Measurements from ENCODE around the gene KIF3A.

KIF3A gene

GRCh38 chr5:132661231-132662003 lies 75.9 kb downstream of the KIF3A start:
- Histone ChIP-seq H3K4me1 (ENCODE audit: control insufficient read depth, insufficient read depth, low read length) (peaks cover 3% of the 10 kb centered on the region), H3K9ac (ENCODE audit: low read length in 2 of 2) (no peak overlapping the region), H3K36me3 (ENCODE audit: control insufficient read depth in 2 of 2, insufficient read depth in 2 of 2, low read length in 2 of 2) (no peaks in the 10 kb centered on the region), H3K27ac (ENCODE audit: low read length) (no peak overlapping the region), H3K9me3 (ENCODE audit: control insufficient read depth in 2 of 2, low read length in 2 of 2) (no peaks in the 10 kb centered on the region), H3K4me3 (ENCODE audit: low read length in 2 of 2) (no peak overlapping the region), H3K27me3 (ENCODE audit: control insufficient read depth in 1 of 2, insufficient read depth in 2 of 2, low read length in 2 of 2) (peaks cover 8 to 12% of the 10 kb centered on the region in 2 donors)

GRCh38 chr5:132659598-132660493 lies 77.5 kb downstream of the KIF3A start:
- Histone ChIP-seq H3K4me1 (ENCODE audit: control insufficient read depth, insufficient read depth, low read length) (peaks cover 12% of the 10 kb centered on the region), H3K4me3 (ENCODE audit: low read length in 2 of 2) (no peak overlapping the region), H3K27me3 (ENCODE audit: control insufficient read depth in 1 of 2, insufficient read depth in 2 of 2, low read length in 2 of 2) (peaks cover 18 to 19% of the 10 kb centered on the region in 2 donors), H3K27ac (ENCODE audit: low read length) (no peak overlapping the region), H3K9ac (ENCODE audit: low read length in 2 of 2) (no peak overlapping the region), H3K9me3 (ENCODE audit: control insufficient read depth in 2 of 2, low read length in 2 of 2) (no peaks in the 10 kb centered on the region), H3K36me3 (ENCODE audit: control insufficient read depth in 2 of 2, insufficient read depth in 2 of 2, low read length in 2 of 2) (no peaks in the 10 kb centered on the region)

- H3K4me1 ChIP-seq (ENCODE audit: control insufficient read depth, insufficient read depth, low read length): peaks cover 12% of the 10 kb centered on the region
- no peaks in the 10 kb centered on the region for H3K36me3 ChIP-seq (ENCODE audit: control insufficient read depth in 2 of 2, insufficient read depth in 2 of 2, low read length in 2 of 2)
- no peak overlapping the region for H3K9ac ChIP-seq (ENCODE audit: low read length in 2 of 2)
- H3K9me3 ChIP-seq (ENCODE audit: control insufficient read depth in 2 of 2, low read length in 2 of 2): no peaks in the 10 kb centered on the region
- peaks cover 22 to 29% of the 10 kb centered on the region in 2 donors for H3K27me3 ChIP-seq (ENCODE audit: control insufficient read depth in 1 of 2, insufficient read depth in 2 of 2, low read length in 2 of 2)
- no peak overlapping the region for H3K27ac ChIP-seq (ENCODE audit: low read length)
- no peak overlapping the region for H3K4me3 ChIP-seq (ENCODE audit: low read length in 2 of 2)
Measured at GRCh38 chr5:132658381-132659302, 78.7 kb downstream of the KIF3A start.

GRCh38 chr5:132657676-132658380 lies 79.5 kb downstream of the KIF3A start, which contains the start of gene IL13:
Gene IL13 (plus strand): TSS chr5:132658173. CDS start chr5:132658187, 14 bp downstream.
- no peak within 1 kb of the TSS for H3K9ac ChIP-seq (ENCODE audit: low read length in 2 of 2)
- no peaks in the 10 kb centered on the region for H3K9me3 ChIP-seq (ENCODE audit: control insufficient read depth in 2 of 2, low read length in 2 of 2)
- H3K4me1 ChIP-seq (ENCODE audit: control insufficient read depth, insufficient read depth, low read length): peaks cover 12% of the 10 kb centered on the region
- peaks cover 24 to 29% of the 10 kb centered on the region in 2 donors for H3K27me3 ChIP-seq (ENCODE audit: control insufficient read depth in 1 of 2, insufficient read depth in 2 of 2, low read length in 2 of 2)
- no peaks in the 10 kb centered on the region for H3K36me3 ChIP-seq (ENCODE audit: control insufficient read depth in 2 of 2, insufficient read depth in 2 of 2, low read length in 2 of 2)
- no peak within 1 kb of the TSS for H3K4me3 ChIP-seq (ENCODE audit: low read length in 2 of 2)
- H3K27ac ChIP-seq (ENCODE audit: low read length): no peak within 1 kb of the TSS

- Histone ChIP-seq H3K9ac (ENCODE audit: low read length in 2 of 2) (no peak overlapping the region), H3K27ac (ENCODE audit: low read length) (no peak overlapping the region), H3K4me3 (ENCODE audit: low read length in 2 of 2) (peak overlapping the region; percentile 63 to 65), H3K27me3 (ENCODE audit: control insufficient read depth in 1 of 2, insufficient read depth in 2 of 2, low read length in 2 of 2) (peaks cover 24 to 29% of the 10 kb centered on the region in 2 donors), H3K9me3 (ENCODE audit: control insufficient read depth in 2 of 2, low read length in 2 of 2) (no peaks in the 10 kb centered on the region), H3K4me1 (ENCODE audit: control insufficient read depth, insufficient read depth, low read length) (peaks cover 12% of the 10 kb centered on the region), H3K36me3 (ENCODE audit: control insufficient read depth in 2 of 2, insufficient read depth in 2 of 2, low read length in 2 of 2) (no peaks in the 10 kb centered on the region)
Measured at GRCh38 chr5:132656774-132657355, 80.5 kb downstream of the KIF3A start.

GRCh38 chr5:132655821-132656773 lies 81.2 kb downstream of the KIF3A start:
- Histone ChIP-seq H3K36me3 (ENCODE audit: control insufficient read depth in 2 of 2, insufficient read depth in 2 of 2, low read length in 2 of 2) (no peaks in the 10 kb centered on the region), H3K27me3 (ENCODE audit: control insufficient read depth in 1 of 2, insufficient read depth in 2 of 2, low read length in 2 of 2) (peaks cover 24 to 29% of the 10 kb centered on the region in 2 donors), H3K9ac (ENCODE audit: low read length in 2 of 2) (no peak overlapping the region), H3K4me3 (ENCODE audit: low read length in 2 of 2) (peak overlapping the region; percentile 63 to 65), H3K27ac (ENCODE audit: low read length) (no peak overlapping the region), H3K9me3 (ENCODE audit: control insufficient read depth in 2 of 2, low read length in 2 of 2) (no peaks in the 10 kb centered on the region), H3K4me1 (ENCODE audit: control insufficient read depth, insufficient read depth, low read length) (peaks cover 12% of the 10 kb centered on the region)

- Histone ChIP-seq H3K27me3 (ENCODE audit: control insufficient read depth in 1 of 2, insufficient read depth in 2 of 2, low read length in 2 of 2) (peaks cover 24 to 29% of the 10 kb centered on the region in 2 donors), H3K9me3 (ENCODE audit: control insufficient read depth in 2 of 2, low read length in 2 of 2) (no peaks in the 10 kb centered on the region), H3K36me3 (ENCODE audit: control insufficient read depth in 2 of 2, insufficient read depth in 2 of 2, low read length in 2 of 2) (no peaks in the 10 kb centered on the region), H3K4me1 (ENCODE audit: control insufficient read depth, insufficient read depth, low read length) (peaks cover 12% of the 10 kb centered on the region), H3K4me3 (ENCODE audit: low read length in 2 of 2) (no peak overlapping the region), H3K27ac (ENCODE audit: low read length) (no peak overlapping the region), H3K9ac (ENCODE audit: low read length in 2 of 2) (no peak overlapping the region)
Measured at GRCh38 chr5:132653716-132654115, 83.6 kb downstream of the KIF3A start.

- Histone ChIP-seq H3K36me3 (ENCODE audit: control insufficient read depth in 2 of 2, insufficient read depth in 2 of 2, low read length in 2 of 2) (no peaks in the 10 kb centered on the region), H3K9ac (ENCODE audit: low read length in 2 of 2) (no peak overlapping the region), H3K9me3 (ENCODE audit: control insufficient read depth in 2 of 2, low read length in 2 of 2) (no peaks in the 10 kb centered on the region), H3K27ac (ENCODE audit: low read length) (no peak overlapping the region), H3K27me3 (ENCODE audit: control insufficient read depth in 1 of 2, insufficient read depth in 2 of 2, low read length in 2 of 2) (peaks cover 17 to 26% of the 10 kb centered on the region in 2 donors), H3K4me1 (ENCODE audit: control insufficient read depth, insufficient read depth, low read length) (peaks cover 12% of the 10 kb centered on the region), H3K4me3 (ENCODE audit: low read length in 2 of 2) (no peak overlapping the region)
Measured at GRCh38 chr5:132651838-132652469, 85.4 kb downstream of the KIF3A start.

Measured in stomach smooth muscle (tissue), 2 donors.